Sigmoid colon (tissue), 7 donors: Measurements from ENCODE around the gene C5. TPM values are rescaled to one million over a fixed set of nuclear protein-coding genes. Genes with fewer than 3 reads are reported as not detected.
"Not testable (repeated sequence)": the region's sequence is repeated elsewhere in the genome, so short reads cannot be mapped to it uniquely, and the experiment has no call there.

Experiments used
- DNase-seq: peaks from one replicate; pipeline ENCODE4 v3.0.0-alpha.2; 2019
- H3K27ac ChIP-seq, 4 donors: fragments of 200-600 bp; sonication (generic); one replicate each; pipeline ENCODE4 v1.5.1; 2016 to 2019; ENCODE audit warnings: mild to moderate bottlenecking in 1 of 4
- H3K27me3 ChIP-seq, 3 donors: fragments of 200-600 bp; sonication (generic); one replicate each; pipeline ENCODE4 v1.5.1; 2019; ENCODE audit warnings: mild to moderate bottlenecking in 1 of 3
- H3K36me3 ChIP-seq, 4 donors: fragments of 200-600 bp; sonication (generic); one replicate each; pipeline ENCODE4 v1.5.1; 2016 to 2019
- H3K4me1 ChIP-seq, 4 donors: fragments of 200-600 bp; sonication (generic); one replicate each; pipeline ENCODE4 v1.5.1; 2017 to 2019
- H3K4me3 ChIP-seq, 4 donors: fragments of 200-600 bp; sonication (generic); one replicate each; pipeline ENCODE4 v1.5.1; 2017 to 2019; ENCODE audit warnings: mild to moderate bottlenecking in 2 of 4, moderate library complexity in 1 of 4
- H3K9me3 ChIP-seq, 4 donors: fragments of 200-600 bp in 3 of 4; sonication (generic) in 3 of 4; one replicate each; pipeline versions ENCODE4 v1.5.1 to v1.6.1; 2013 to 2019
- EP300 ChIP-seq, 4 donors: sonication (generic); formaldehyde crosslinking; IDR thresholded peaks; one replicate each; pipeline ENCODE4 v1.6.1; 2017; ENCODE audit warnings: antibody characterized with exemption in 4 of 4
- POLR2A ChIP-seq, 2 donors: fragments of 450-650 bp; IDR thresholded peaks; one replicate each; pipeline ENCODE4 v1.6.1; 2016; ENCODE audit warnings: antibody characterized with exemption in 2 of 2, mild to moderate bottlenecking in 2 of 2, moderate library complexity in 2 of 2
- POLR2AphosphoS5 ChIP-seq, 4 donors: sonication (generic); formaldehyde crosslinking; IDR thresholded peaks; one replicate each; pipeline ENCODE4 v1.6.1; 2017; ENCODE audit warnings: antibody characterized with exemption in 4 of 4
- whole genome bisulfite sequencing, 2 donors: extraction: QIAGEN DNeasy Blood & Tissue Kit; methylation state at CpG; one replicate each; pipeline ENCODE4 v1.1.7; 2013; 5-methylcytosine and 5-hydroxymethylcytosine counted together
- intact Hi-C: fragments of 100-400 bp; cut with DNase I; formaldehyde crosslinking; loops from one replicate; pipeline ENCODE4 v1.15.1; 2023
- polyA plus RNA-seq, 3 donors: library from polyadenylated mRNA; stranded (reverse); fragments of 200-250 nt; gene quantifications; one replicate each; pipeline ENCODE4 v1.2.3, GENCODE V29; 2013
- total RNA-seq, 4 donors: library from RNA; depleted of rRNA; stranded (reverse); fragments of >200 nt; gene quantifications; one replicate each; pipeline ENCODE4 v1.1.0, GENCODE V29; 2016
- TF ChIP-seq, protein P1 (sequence below), 4 experiments: fragments of 450-650 bp in 3 of 4; fragments of 200-600 bp in 1 of 4; IDR thresholded peaks; one replicate each; pipeline ENCODE4 v1.5.1; 2016 to 2019; ENCODE audit warnings: antibody characterized with exemption in 4 of 4, mild to moderate bottlenecking in 3 of 4, moderate library complexity in 2 of 4
- donor health status: healthy with polysubstance abuse.
- donor health status: Bipolar disorder and iron deficiency.
- donor health status: healthy.

Gene C5
- total and polyA plus RNA-seq, 7 donors = under 0.01 to 6.4 (median 4.6) TPM

DNA sequence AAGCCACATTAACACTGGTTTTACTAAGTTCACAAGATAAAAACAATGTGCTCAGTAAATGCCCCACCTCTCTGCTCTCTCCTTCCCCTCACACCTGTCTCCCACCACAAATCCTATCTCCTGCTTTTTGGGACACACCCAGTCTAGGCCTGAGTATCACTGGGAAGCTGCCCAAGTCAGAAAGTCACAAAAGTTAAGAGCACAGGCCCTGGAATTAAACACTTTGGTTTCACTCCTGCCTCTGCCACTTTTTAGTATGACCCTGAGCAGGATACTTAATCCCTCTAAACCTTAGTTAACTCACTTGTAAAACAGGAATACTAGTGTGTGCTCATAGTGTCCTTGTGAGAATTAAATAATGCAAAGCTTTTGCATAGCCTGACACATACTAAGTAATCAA lies 11.3 kb downstream of the C5 start:
- H3K9me3 ChIP-seq = no peaks in the 10 kb centered on the region
- no peak for DNase-seq
- H3K36me3 ChIP-seq = peaks cover 0 to 7% (median 0%) of the 10 kb centered on the region in 4 donors
- H3K27me3 ChIP-seq = no peaks in the 10 kb centered on the region
- no peaks in the 10 kb centered on the region for H3K4me1 ChIP-seq
- H3K4me3 ChIP-seq = no peak overlapping the region
- TF ChIP-seq, protein P1, sequence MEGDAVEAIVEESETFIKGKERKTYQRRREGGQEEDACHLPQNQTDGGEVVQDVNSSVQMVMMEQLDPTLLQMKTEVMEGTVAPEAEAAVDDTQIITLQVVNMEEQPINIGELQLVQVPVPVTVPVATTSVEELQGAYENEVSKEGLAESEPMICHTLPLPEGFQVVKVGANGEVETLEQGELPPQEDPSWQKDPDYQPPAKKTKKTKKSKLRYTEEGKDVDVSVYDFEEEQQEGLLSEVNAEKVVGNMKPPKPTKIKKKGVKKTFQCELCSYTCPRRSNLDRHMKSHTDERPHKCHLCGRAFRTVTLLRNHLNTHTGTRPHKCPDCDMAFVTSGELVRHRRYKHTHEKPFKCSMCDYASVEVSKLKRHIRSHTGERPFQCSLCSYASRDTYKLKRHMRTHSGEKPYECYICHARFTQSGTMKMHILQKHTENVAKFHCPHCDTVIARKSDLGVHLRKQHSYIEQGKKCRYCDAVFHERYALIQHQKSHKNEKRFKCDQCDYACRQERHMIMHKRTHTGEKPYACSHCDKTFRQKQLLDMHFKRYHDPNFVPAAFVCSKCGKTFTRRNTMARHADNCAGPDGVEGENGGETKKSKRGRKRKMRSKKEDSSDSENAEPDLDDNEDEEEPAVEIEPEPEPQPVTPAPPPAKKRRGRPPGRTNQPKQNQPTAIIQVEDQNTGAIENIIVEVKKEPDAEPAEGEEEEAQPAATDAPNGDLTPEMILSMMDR (IDR thresholded peaks at IDR 0.05) = no peak
- no peak for TF ChIP-seq EP300 (IDR thresholded peaks at IDR 0.05)
- no peak for TF ChIP-seq POLR2AphosphoS5 (IDR thresholded peaks at IDR 0.05)
- TF ChIP-seq POLR2A (IDR thresholded peaks at IDR 0.05) = no peak
- no peak overlapping the region for H3K27ac ChIP-seq
- intact Hi-C loops = no loop called here

DNA sequence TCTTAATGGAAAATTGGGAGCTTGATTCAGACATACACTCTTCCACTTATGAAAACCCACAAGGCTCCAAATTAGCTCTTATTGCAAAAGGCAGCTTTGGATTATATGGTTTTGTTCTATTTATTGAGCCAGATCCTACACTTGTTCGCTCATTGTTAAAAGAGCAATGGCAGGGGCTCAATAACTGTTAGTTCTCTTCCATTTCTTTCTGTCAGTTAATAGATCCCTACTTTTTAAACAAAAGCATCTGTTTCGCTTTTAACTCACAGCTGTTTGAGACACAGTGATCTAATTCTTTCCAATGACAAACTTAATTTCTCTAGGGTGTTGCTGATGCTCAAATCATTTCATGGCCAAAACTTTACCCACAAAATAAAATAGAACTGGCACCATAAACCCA lies 11.7 kb downstream of the C5 start:
- intact Hi-C loops = no loop called here
- WGBS, 2 donors = 83 to 89% methylated on average over 2 of the region's 2 CpGs
- H3K27ac ChIP-seq = no peak overlapping the region
- H3K36me3 ChIP-seq = peaks cover 0 to 8% (median 0%) of the 10 kb centered on the region in 4 donors
- TF ChIP-seq EP300 (IDR thresholded peaks at IDR 0.05) (no peak), POLR2AphosphoS5 (IDR thresholded peaks at IDR 0.05) (no peak), POLR2A (IDR thresholded peaks at IDR 0.05) (no peak)
- TF ChIP-seq, protein P1 (IDR thresholded peaks at IDR 0.05) = no peak
- H3K9me3 ChIP-seq = no peaks in the 10 kb centered on the region
- H3K27me3 ChIP-seq = no peaks in the 10 kb centered on the region
- no peak for DNase-seq
- H3K4me1 ChIP-seq = no peaks in the 10 kb centered on the region
- no peak overlapping the region for H3K4me3 ChIP-seq

DNA sequence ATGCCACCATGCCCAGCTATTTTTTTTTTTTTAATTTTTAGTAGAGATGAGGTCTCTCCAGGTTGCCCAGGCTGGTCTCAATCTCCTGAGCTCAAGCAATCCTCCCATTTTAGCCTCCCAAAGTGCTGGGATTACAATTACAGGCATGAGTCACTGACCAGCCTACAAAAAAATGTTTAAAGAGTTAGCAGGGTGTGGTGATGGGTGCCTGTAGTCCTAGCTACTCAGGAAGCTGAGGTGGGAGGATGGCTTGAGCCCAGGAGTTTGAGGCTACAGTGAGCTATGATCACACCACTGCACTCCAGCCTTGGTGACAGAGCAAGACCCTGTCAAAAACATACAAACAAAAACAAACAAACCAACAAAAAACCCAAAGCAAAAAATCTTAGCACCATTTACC lies 14.4 kb downstream of the C5 start:
- not testable (repeated sequence) for H3K9me3 ChIP-seq

DNA sequence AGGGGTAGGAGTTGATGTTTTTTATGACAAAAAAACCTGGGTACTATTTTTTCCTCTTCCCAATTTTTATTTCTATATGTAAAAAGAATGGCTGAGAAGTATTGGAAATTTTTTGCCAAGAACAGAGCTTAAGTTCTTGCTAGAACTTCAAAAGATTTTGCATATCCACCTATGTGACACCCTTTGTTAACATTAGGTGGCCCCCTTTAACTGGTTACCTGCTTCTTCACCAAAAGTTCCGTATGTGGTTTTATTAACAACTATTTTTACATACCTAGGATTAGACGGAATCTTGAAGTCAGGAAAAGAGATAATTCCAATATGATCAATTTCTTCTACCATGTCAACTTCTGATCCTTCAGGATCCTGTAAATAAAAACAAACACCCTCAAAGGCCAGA lies 15.5 kb downstream of the C5 start:
- 94 to 96% methylated on average over 2 of the region's 2 CpGs for WGBS, 2 donors
- Histone ChIP-seq H3K36me3 (peaks cover 0 to 18% (median 0%) of the 10 kb centered on the region in 4 donors), H3K9me3 (no peaks in the 10 kb centered on the region), H3K27me3 (no peaks in the 10 kb centered on the region), H3K4me1 (no peaks in the 10 kb centered on the region), H3K27ac (no peak overlapping the region), H3K4me3 (no peak overlapping the region)
- TF ChIP-seq POLR2A (IDR thresholded peaks at IDR 0.05) = no peak
- TF ChIP-seq POLR2AphosphoS5 (IDR thresholded peaks at IDR 0.05) = no peak
- no peak for TF ChIP-seq EP300 (IDR thresholded peaks at IDR 0.05)
- TF ChIP-seq, protein P1 (IDR thresholded peaks at IDR 0.05) = no peak
- intact Hi-C loops = no loop called here
- DNase-seq = no peak

More for the DNA sequence above, 14.4 kb downstream of the C5 start:
- intact Hi-C loops, H3K4me1 ChIP-seq, DNase-seq, H3K27me3 ChIP-seq, H3K27ac ChIP-seq, H3K4me3 ChIP-seq: not testable (repeated sequence)
- H3K36me3 ChIP-seq = peaks cover 0 to 18% (median 0%) of the 10 kb centered on the region in 4 donors

DNA sequence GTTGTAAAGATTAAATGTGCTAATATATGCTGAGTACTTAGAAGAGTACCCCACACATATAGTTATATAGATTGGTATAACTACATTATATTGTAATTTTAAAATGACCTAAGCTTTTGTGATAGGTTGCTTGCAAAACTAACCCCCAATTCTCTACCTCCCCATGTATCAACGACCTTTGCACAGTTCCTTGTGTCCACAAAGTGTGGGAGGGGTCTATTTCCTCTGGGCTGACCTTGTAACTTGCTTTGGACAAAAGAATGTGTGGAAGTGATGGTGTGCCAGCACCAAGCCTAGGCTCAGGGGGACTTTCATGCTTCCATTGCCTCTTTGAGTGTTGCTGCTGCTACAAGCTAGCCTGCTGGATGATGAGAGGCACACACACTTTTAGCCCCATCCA lies 20.6 kb downstream of the C5 start:
- no peak overlapping the region for H3K4me3 ChIP-seq
- H3K36me3 ChIP-seq = peaks cover 0 to 11% (median 0%) of the 10 kb centered on the region in 4 donors
- H3K27me3 ChIP-seq = no peaks in the 10 kb centered on the region
- H3K9me3 ChIP-seq = no peaks in the 10 kb centered on the region
- WGBS, 2 donors = 21 to 75% methylated on average over 1 of the region's 1 CpG
- DNase-seq = no peak
- H3K4me1 ChIP-seq = no peaks in the 10 kb centered on the region
- intact Hi-C loops = no loop called here
- no peak overlapping the region for H3K27ac ChIP-seq
- TF ChIP-seq POLR2AphosphoS5 (IDR thresholded peaks at IDR 0.05) = no peak
- TF ChIP-seq EP300 (IDR thresholded peaks at IDR 0.05) = no peak
- TF ChIP-seq, protein P1 (IDR thresholded peaks at IDR 0.05) = no peak
- no peak for TF ChIP-seq POLR2A (IDR thresholded peaks at IDR 0.05)

DNA sequence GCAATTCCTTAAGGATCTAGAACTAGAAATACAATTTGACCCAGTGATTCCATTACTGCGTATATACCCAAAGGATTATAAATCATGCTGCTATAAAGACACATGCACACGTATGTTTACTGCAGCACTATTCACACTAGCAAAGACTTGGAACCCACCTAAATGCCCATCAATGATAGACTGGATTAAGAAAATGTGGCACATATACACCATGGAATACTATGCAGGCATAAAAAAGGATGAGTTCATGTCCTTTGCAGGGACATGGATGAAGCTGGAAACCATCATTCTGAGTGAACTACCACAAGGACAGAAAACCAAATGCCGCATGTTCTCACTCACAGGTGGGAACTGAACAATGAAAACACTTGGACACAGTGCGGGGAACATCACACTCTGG lies 21.8 kb downstream of the C5 start:
- 86 to 89% methylated on average over 4 of the region's 4 CpGs for WGBS, 2 donors
- intact Hi-C loops, H3K36me3 ChIP-seq, H3K4me1 ChIP-seq, H3K27me3 ChIP-seq, H3K9me3 ChIP-seq, H3K4me3 ChIP-seq, H3K27ac ChIP-seq, DNase-seq: not testable (repeated sequence)
